ENCODE results near the gene NUBPL.
"Not testable (repeated sequence)": the region's sequence is repeated elsewhere in the genome, so short reads cannot be mapped to it uniquely, and the experiment has no call there.

Gene NUBPL

GRCh38 chr14:31811693-31812628, 250.8 kb downstream of the NUBPL start:
- not testable (repeated sequence) for H3K9ac ChIP-seq (ENCODE audit: low read length); H3K27ac ChIP-seq (ENCODE audit: low read depth, low read length); H3K4me1 ChIP-seq (ENCODE audit: control insufficient read depth, insufficient read depth, low read length); H3K36me3 ChIP-seq (ENCODE audit: control insufficient read depth, insufficient read depth, low read length); H3K4me3 ChIP-seq (ENCODE audit: low read length); H3K27me3 ChIP-seq (ENCODE audit: control insufficient read depth, insufficient read depth, low read length)

- not testable (repeated sequence) for H3K27ac ChIP-seq (ENCODE audit: low read depth, low read length); H3K27me3 ChIP-seq (ENCODE audit: control insufficient read depth, insufficient read depth, low read length); H3K9ac ChIP-seq (ENCODE audit: low read length); H3K4me1 ChIP-seq (ENCODE audit: control insufficient read depth, insufficient read depth, low read length); H3K4me3 ChIP-seq (ENCODE audit: low read length); H3K36me3 ChIP-seq (ENCODE audit: control insufficient read depth, insufficient read depth, low read length)
These were observed 252.7 kb downstream of the NUBPL start for GRCh38 chr14:31813724-31814490.

GRCh38 chr14:31819281-31819680, 258.1 kb downstream of the NUBPL start:
- no peak overlapping the region for H3K27ac ChIP-seq (ENCODE audit: low read depth, low read length)
- H3K36me3 ChIP-seq (ENCODE audit: control insufficient read depth, insufficient read depth, low read length), result no peaks in the 10 kb centered on the region
- H3K9ac ChIP-seq (ENCODE audit: low read length), result no peak overlapping the region
- no peaks in the 10 kb centered on the region for H3K27me3 ChIP-seq (ENCODE audit: control insufficient read depth, insufficient read depth, low read length)
- no peaks in the 10 kb centered on the region for H3K4me1 ChIP-seq (ENCODE audit: control insufficient read depth, insufficient read depth, low read length)
- no peak overlapping the region for H3K4me3 ChIP-seq (ENCODE audit: low read length)

- Histone ChIP-seq H3K4me1 (ENCODE audit: control insufficient read depth, insufficient read depth, low read length) (no peaks in the 10 kb centered on the region), H3K27me3 (ENCODE audit: control insufficient read depth, insufficient read depth, low read length) (no peaks in the 10 kb centered on the region)
These were observed 264.3 kb downstream of the NUBPL start for GRCh38 chr14:31825459-31825858.

GRCh38 chr14:31827325-31827724, 266.1 kb downstream of the NUBPL start:
- no peaks in the 10 kb centered on the region for H3K4me1 ChIP-seq (ENCODE audit: control insufficient read depth, insufficient read depth, low read length)
- H3K27me3 ChIP-seq (ENCODE audit: control insufficient read depth, insufficient read depth, low read length), result no peaks in the 10 kb centered on the region
- no peak overlapping the region for H3K9ac ChIP-seq (ENCODE audit: low read length)
- H3K27ac ChIP-seq (ENCODE audit: low read depth, low read length), result no peak overlapping the region
- H3K4me3 ChIP-seq (ENCODE audit: low read length), result no peak overlapping the region
- H3K36me3 ChIP-seq (ENCODE audit: control insufficient read depth, insufficient read depth, low read length), result no peaks in the 10 kb centered on the region

More at GRCh38 chr14:31825459-31825858, 264.3 kb downstream of the NUBPL start:
- H3K36me3 ChIP-seq (ENCODE audit: control insufficient read depth, insufficient read depth, low read length), result no peaks in the 10 kb centered on the region
- H3K27ac ChIP-seq (ENCODE audit: low read depth, low read length), result no peak overlapping the region
- H3K4me3 ChIP-seq (ENCODE audit: low read length), result no peak overlapping the region
- H3K9ac ChIP-seq (ENCODE audit: low read length), result no peak overlapping the region

GRCh38 chr14:31828946-31829868, 268.0 kb downstream of the NUBPL start:
- no peak overlapping the region for H3K4me3 ChIP-seq (ENCODE audit: low read length)
- no peak overlapping the region for H3K9ac ChIP-seq (ENCODE audit: low read length)
- no peaks in the 10 kb centered on the region for H3K27me3 ChIP-seq (ENCODE audit: control insufficient read depth, insufficient read depth, low read length)
- H3K36me3 ChIP-seq (ENCODE audit: control insufficient read depth, insufficient read depth, low read length), result no peaks in the 10 kb centered on the region
- no peaks in the 10 kb centered on the region for H3K4me1 ChIP-seq (ENCODE audit: control insufficient read depth, insufficient read depth, low read length)
- H3K27ac ChIP-seq (ENCODE audit: low read depth, low read length), result no peak overlapping the region

GRCh38 chr14:31834616-31835015, 273.4 kb downstream of the NUBPL start:
- Histone ChIP-seq H3K9ac (ENCODE audit: low read length) (no peak overlapping the region), H3K27me3 (ENCODE audit: control insufficient read depth, insufficient read depth, low read length) (no peaks in the 10 kb centered on the region), H3K4me1 (ENCODE audit: control insufficient read depth, insufficient read depth, low read length) (no peaks in the 10 kb centered on the region), H3K36me3 (ENCODE audit: control insufficient read depth, insufficient read depth, low read length) (no peaks in the 10 kb centered on the region), H3K27ac (ENCODE audit: low read depth, low read length) (no peak overlapping the region), H3K4me3 (ENCODE audit: low read length) (no peak overlapping the region)

- Histone ChIP-seq H3K4me1 (ENCODE audit: control insufficient read depth, insufficient read depth, low read length) (no peaks in the 10 kb centered on the region), H3K9ac (ENCODE audit: low read length) (no peak overlapping the region), H3K36me3 (ENCODE audit: control insufficient read depth, insufficient read depth, low read length) (no peaks in the 10 kb centered on the region), H3K4me3 (ENCODE audit: low read length) (no peak overlapping the region), H3K27ac (ENCODE audit: low read depth, low read length) (no peak overlapping the region), H3K27me3 (ENCODE audit: control insufficient read depth, insufficient read depth, low read length) (no peaks in the 10 kb centered on the region)
These were observed 273.8 kb downstream of the NUBPL start for GRCh38 chr14:31835049-31835448.

GRCh38 chr14:31837031-31837430, 275.8 kb downstream of the NUBPL start:
- H3K4me3 ChIP-seq (ENCODE audit: low read length), result no peak overlapping the region
- no peaks in the 10 kb centered on the region for H3K4me1 ChIP-seq (ENCODE audit: control insufficient read depth, insufficient read depth, low read length)
- H3K27ac ChIP-seq (ENCODE audit: low read depth, low read length), result no peak overlapping the region
- no peaks in the 10 kb centered on the region for H3K27me3 ChIP-seq (ENCODE audit: control insufficient read depth, insufficient read depth, low read length)
- H3K36me3 ChIP-seq (ENCODE audit: control insufficient read depth, insufficient read depth, low read length), result no peaks in the 10 kb centered on the region
- no peak overlapping the region for H3K9ac ChIP-seq (ENCODE audit: low read length)

GRCh38 chr14:31842899-31843298, 281.7 kb downstream of the NUBPL start:
- Histone ChIP-seq H3K4me3 (ENCODE audit: low read length) (no peak overlapping the region), H3K9ac (ENCODE audit: low read length) (no peak overlapping the region), H3K27ac (ENCODE audit: low read depth, low read length) (no peak overlapping the region), H3K4me1 (ENCODE audit: control insufficient read depth, insufficient read depth, low read length) (no peaks in the 10 kb centered on the region), H3K27me3 (ENCODE audit: control insufficient read depth, insufficient read depth, low read length) (no peaks in the 10 kb centered on the region), H3K36me3 (ENCODE audit: control insufficient read depth, insufficient read depth, low read length) (no peaks in the 10 kb centered on the region)

- H3K27me3 ChIP-seq (ENCODE audit: control insufficient read depth, insufficient read depth, low read length), result no peaks in the 10 kb centered on the region
- no peaks in the 10 kb centered on the region for H3K4me1 ChIP-seq (ENCODE audit: control insufficient read depth, insufficient read depth, low read length)
- H3K4me3 ChIP-seq (ENCODE audit: low read length), result no peak overlapping the region
- H3K9ac ChIP-seq (ENCODE audit: low read length), result no peak overlapping the region
- no peaks in the 10 kb centered on the region for H3K36me3 ChIP-seq (ENCODE audit: control insufficient read depth, insufficient read depth, low read length)
- H3K27ac ChIP-seq (ENCODE audit: low read depth, low read length), result no peak overlapping the region
These were observed 282.3 kb downstream of the NUBPL start for GRCh38 chr14:31843361-31844091.

Measured in rectal smooth muscle tissue (tissue), 1 donor.